Fibroblast of gingiva (primary cell): Measurements from ENCODE around the gene CDH20.

Source experiments
- DNase-seq: peaks from one replicate; pipeline ENCODE4 v3.0.0-alpha.2; 2011; ENCODE audit warnings: low read depth

The CDH20 gene

DNA sequence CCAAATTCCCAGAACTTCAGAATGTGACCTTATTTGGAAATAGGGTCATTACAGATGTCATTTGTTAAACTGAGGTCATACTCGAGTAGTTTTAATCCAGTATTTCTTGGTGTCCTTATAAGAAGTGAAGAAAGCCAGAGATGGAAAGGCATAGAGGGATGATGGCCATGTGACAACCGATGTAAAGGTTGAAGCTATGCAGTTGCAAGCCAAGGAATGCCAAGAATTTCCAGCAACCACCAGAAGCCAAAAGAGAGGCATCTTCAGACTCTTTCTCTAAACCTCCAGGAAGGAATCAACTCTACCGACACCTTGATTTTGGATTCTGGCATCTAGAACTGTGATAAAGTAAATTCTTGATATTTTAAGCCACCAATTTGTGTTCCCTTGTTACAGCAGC is 242.2 kb downstream of the CDH20 start:
- no peak for DNase-seq

DNA sequence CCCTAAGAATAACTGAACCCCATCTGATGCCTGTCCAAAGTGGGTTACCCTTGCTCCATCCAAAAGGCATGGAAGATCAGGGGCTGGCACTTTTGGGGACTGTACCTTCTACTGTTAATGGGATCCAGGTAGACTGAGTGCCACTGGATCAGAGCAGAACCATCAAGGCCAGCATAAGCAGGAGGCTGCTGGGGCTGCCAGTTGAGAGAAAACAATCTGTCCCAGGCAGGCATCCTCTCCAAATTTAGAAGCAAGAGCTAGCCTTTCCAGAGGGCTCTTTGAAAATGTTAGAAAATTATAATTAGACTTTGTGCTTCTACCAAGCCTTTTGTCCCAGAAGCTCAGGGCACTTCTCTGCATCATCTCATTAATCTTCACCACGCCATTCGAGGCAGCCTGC is 245.6 kb downstream of the CDH20 start:
- no peak for DNase-seq

DNA sequence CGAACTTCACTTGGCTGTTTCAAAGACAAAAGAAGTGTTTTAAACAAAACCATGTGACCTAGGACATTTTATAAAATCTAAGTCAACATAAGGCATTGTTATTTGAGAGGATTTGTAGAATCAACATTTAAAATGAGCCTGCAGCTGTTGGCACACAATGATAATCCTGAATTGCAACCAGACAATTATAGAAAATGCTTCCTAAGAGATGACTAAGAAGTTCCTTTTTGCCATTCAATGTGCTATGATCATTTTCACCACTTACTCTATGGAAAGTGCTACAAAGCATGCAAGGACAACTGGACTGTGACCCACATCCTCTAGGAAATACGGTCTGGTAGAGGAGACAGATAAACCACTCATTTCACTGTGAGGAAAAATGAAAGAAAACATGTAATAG is 246.4 kb downstream of the CDH20 start:
- peak; percentile 51 for DNase-seq

DNA sequence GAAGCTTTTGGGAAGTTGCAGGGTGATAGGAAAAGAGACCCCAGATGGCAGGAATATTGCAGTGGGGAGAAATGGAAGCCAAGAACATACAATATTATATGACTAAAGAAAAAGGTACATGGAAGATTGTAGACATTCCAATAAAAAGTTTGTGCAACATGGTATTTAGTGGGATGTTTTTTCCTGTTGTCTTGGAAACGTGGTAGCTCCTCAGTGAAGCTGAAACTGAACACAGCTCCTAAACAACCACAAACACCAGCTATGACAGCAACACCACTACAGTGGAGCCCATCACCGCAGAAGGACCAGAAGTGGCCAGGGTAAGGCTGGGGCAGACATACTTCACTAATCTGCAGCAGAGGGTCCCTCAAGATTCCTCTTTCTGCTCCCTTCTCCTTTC is 246.8 kb downstream of the CDH20 start:
- peak; percentile 58 for DNase-seq

DNA sequence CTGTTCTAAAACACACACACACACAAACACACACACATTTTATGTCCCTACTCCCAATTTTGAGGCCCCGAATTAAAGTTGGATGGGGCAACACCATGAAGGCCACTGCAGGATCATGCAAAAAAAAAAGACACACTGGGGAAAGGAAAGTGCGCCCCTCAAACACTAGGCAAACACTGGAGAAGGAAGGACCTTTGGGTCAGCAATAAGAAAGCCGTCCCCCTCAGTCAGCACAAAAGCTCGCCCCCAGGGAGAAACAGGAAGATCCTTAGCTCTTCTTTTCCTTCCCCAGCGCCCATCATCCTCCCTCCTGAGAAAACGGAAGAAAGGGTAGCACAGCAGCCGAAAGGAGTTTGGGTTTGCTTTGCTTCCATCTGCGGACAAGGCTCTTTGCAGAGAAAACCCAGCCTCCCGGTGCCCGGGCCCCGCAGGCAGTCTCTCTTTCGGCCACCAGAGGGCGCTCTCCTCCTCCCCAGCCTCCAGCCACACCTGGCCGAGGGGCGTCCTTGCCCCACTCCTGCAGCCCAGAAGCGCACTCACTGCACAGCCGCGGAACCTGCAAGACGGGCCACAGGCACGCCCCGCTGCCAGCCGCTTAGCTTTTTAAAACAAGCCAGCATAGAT is 248.5 kb downstream of the CDH20 start:
- DNase-seq: peak; percentile 40

DNA sequence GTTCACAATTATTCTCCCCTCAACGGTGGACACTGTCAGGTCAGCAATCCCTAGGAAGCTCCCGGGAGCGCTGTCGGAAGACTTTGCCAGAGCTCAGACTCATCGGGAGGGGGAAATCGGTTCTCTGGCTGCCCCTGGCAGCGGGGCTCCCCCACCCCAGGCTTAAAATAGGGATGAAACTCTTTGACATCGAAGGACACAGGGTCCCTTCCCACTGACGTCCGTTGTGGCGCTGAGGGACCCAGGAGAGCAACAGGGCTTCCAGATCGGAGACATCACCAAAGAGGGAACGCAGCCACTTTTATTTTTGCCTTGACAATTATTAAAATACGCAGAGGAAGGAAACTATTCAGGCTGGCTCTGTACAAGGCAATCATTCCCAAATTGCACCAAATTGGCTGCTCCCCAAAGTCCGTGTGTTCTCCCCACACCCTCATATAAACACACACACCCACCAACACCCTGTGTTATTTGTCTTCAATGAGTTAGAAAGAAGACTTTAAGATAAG is 249.0 kb downstream of the CDH20 start:
- DNase-seq: no peak

DNA sequence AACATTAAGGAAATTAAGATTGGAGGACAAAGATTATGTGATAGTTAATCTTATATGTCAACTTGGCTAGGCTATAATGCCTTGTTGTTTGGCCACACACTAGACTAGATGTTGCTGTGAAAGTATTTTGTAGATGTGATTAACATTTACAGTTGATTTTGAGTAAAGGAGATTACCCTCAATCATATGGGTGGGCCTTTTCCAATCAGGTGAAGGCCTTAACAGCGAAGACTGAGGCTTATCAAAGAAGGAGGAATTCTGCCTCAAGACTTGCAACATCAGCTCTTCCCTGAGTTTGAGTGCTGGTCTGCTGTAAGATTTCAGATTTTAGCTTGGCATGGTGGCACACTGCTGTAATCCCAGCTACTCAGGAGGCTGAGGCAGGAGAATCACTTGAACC is 250.3 kb downstream of the CDH20 start:
- no peak for DNase-seq

DNA sequence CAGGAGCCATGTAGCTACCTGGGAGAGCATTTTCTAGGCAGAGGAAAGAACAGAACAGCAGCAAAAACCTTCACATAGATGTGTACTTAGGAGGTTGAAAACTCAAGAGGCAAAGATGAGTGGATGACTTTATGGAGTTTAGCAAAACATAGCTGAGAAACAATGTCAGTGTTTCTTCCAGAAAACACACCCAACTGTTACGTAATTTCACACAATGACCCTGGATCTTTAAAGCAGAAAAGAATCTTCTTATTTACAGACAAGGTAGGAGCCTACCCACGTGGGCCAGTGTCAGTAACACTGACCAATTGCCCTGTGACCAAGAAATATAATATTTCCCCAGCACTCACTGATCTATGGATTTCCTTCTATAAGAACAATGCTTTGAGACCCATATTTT is 254.6 kb downstream of the CDH20 start:
- no peak for DNase-seq

DNA sequence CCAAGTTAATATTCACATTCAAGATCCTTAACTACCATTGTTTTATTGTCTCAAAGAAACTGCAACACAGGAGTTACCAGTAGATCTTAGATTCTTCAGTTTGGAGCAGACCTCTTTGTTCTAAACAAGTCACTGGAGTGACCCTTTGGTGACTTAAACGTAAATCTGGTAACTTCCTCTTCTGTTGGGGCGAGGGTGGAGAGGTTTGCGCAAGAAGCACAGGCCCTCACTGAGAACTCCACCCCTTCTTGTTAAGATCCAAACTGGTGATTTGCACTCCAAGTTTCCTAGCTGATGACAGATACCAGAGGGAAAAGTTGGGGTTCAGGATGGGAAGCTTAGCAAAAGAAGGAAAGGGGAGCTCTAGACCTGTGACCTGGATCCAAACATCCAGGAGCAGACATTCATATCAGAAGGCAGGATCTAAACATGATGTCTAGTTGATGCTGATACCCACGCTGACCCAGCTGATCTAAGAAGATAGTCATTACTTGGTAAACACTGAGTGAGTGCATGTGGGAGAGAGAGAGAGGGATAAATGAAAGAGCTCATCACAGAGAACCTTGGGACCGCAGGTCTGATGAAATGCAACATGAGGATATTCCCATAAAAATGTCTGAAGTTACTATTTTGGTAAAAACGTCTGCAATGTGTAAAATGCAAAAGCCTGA is 256.0 kb downstream of the CDH20 start:
- no peak for DNase-seq

DNA sequence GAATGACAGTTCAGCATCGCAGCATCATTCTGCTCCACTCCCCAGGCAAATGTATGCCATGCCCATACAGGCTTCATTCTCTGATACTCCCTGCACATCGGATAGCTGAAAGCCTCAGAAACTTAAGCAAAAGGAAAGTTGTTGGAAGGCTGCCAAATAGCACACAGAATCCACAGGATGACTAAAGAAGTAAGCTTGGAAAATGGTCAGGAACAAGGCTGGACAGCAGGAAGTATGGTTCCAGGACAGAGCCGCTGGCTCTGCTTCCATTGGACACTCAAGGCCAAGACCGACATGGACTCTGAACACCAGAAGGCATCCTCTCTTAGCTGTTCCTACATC is 256.5 kb downstream of the CDH20 start:
- DNase-seq: peak; percentile 39

DNA sequence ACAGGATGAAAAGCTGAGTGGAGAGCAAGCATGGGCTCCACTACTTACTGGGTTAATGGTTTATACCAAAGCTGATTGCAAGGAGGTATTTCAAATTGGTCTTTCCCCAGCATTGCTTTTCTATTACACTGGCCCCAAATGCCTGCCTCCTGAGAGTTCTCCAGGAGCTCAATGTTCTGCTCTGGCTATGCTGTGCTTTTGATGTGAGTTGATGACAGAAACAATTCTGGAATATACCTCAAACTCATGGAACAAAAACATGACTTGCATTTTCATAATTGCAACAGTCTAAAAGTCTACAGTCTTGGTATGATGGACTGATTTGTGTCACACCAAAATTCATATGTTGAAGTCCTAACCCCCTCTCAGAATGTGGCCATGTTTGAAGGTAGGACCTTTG is 258.0 kb downstream of the CDH20 start:
- DNase-seq: no peak

DNA sequence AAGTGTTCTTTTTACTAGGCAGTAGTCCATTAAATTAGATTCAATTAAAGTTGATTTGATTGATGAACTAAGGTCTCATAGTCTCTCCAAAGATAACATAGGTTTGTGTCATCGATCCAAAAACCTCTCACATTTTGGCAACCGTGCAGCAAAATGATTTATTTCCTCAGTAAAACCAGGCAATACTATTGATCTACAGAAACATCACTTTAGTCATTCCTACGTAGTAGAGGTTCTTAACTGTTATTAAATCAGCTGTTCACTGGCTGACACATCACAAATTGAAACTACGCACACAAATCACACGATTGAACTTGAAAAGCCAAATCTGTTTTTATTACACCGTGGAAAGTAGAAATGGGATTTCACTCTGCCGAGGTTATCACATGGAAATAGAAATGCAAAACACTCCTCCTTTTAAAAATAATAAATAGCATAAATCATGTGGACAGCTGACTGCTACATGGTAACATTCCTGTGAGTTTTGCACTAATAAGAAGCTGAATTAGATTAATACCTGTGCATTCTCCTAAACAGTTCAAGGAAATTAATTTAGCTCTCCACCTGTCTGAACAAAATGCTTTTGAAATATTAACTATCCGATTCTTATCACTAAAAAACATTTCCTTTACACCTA is 262.5 kb downstream of the CDH20 start:
- no peak for DNase-seq

DNA sequence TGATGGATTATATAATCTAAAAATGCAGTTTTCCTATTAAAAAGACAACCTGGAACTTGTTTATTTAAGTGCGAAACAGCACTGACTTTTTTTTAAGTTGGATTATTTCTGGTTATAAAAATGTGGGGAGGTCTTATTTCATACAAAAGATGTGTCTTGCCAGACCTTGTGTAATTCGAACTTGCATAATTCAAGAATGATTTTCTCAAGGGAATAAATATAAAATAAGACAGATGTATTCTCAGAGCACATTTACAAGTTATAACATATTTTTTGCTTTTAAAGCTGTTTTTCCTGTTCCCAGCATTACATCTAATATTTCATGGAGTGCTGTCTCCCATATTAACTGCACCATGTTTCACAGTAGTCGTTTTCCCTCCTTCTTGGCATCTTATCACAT is 263.1 kb downstream of the CDH20 start:
- DNase-seq: peak; percentile 87

DNA sequence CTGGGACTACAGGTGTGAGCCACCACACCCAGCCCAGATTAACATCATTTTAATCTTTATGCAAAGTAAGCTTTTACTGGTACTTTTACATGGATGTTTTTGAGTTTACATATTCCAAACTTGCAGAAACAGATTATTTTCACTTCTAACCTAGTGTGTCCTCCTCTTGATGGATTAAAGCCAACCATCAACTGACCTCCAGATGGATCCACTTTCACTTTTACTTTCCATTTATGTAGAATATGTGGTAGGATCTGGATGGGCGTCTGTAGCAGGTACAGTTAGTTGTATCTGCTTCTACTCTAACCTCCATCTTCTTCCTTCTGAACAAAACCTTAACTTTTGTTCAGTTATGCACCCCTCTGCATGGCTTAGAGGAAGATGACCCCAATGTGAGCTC is 264.1 kb downstream of the CDH20 start:
- no peak for DNase-seq

DNA sequence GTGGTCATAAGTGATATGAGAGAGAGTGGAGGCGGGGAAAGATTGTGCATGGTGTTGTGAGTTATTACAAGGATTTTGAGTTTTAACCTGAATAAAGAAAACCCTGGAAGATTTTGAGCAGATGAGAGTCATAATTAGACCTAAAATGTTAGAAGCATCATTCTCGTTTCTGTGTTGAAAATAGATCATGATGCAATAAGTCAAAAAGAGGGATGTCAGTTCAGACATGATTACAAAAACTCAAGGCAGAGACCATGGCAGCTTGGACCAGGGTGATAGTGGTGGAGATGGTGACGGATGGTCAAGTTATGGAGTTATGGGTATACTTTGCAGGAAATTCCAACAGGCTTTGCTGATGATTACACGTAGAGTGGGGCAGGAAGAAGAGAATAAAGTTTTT is 267.2 kb downstream of the CDH20 start:
- DNase-seq: no peak

DNA sequence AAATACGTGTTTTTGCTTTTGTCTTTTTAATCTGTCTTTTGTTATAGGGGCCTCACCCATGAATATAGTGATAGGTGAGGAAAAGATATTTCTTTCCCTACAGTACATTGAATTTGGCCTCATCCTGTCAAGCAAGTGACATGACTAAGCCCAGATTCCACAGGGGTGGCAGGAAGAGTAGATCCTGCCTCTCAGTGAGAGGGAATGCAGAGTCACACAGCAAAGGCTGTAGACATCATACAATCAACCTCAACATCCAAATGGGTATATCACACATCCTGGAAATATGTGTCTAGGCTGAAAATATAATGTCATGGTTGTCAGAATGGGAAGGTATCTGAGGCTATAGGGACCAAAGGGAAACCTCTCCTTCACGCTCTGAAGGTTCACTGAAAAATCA is 269.6 kb downstream of the CDH20 start:
- DNase-seq: no peak
